C4-2B (cell line): Measurements from ENCODE around the gene DHX34.

Experiments used
- H3K27ac ChIP-seq: fragments of 450-650 bp; 2 replicates; pipeline ENCODE4 v1.5.1; 2017
- CTCF ChIP-seq: fragments of 450-650 bp; conservative IDR thresholded peaks from 2 replicates; pipeline ENCODE4 v1.5.1; 2017; ENCODE audit warnings: mild to moderate bottlenecking
- ZFX ChIP-seq: fragments of 450-650 bp; IDR thresholded peaks from 2 replicates; pipeline ENCODE4 v1.6.1; 2017

DHX34 gene

GRCh38 chr19:47373246-47374240, 24.4 kb downstream of the DHX34 start:
- H3K27ac ChIP-seq, result no peak overlapping the region
- no peak for TF ChIP-seq CTCF
- TF ChIP-seq ZFX, result no peak

GRCh38 chr19:47374876-47375693, 26.0 kb downstream of the DHX34 start:
- TF ChIP-seq CTCF (no peak), ZFX (no peak)
- H3K27ac ChIP-seq, result no peak overlapping the region

GRCh38 chr19:47375694-47376588, 26.8 kb downstream of the DHX34 start:
- H3K27ac ChIP-seq, result peak overlapping the region; percentile 29
- no peak for TF ChIP-seq ZFX
- TF ChIP-seq CTCF, result no peak

- no peak for TF ChIP-seq ZFX
- TF ChIP-seq CTCF, result no peak
These were observed 27.6 kb downstream of the DHX34 start for GRCh38 chr19:47376589-47377144.

GRCh38 chr19:47377208-47377701, 28.1 kb downstream of the DHX34 start:
- H3K27ac ChIP-seq, result peak overlapping the region; percentile 29
- TF ChIP-seq ZFX, result no peak
- TF ChIP-seq CTCF, result no peak

More at GRCh38 chr19:47376589-47377144, 27.6 kb downstream of the DHX34 start:
- H3K27ac ChIP-seq, result peak overlapping the region; percentile 29

- TF ChIP-seq CTCF (no peak), ZFX (no peak)
- peak overlapping the region; percentile 29 for H3K27ac ChIP-seq
These were observed 28.7 kb downstream of the DHX34 start for GRCh38 chr19:47377801-47378200.
